Kidney (tissue), 22 donors: ENCODE data around the gene CYP2A7. TPM values are rescaled to one million over a fixed set of nuclear protein-coding genes. Genes with fewer than 3 reads are reported as not detected.
"Not testable (repeated sequence)": the region's sequence is repeated elsewhere in the genome, so short reads cannot be mapped to it uniquely, and the experiment has no call there.

Source experiments
- DNase-seq, 5 donors: peaks; one replicate each; pipeline ENCODE4 v3.0.0-alpha.2; 2013 to 2020
- FAIRE-seq: peaks from 2 replicates; lab custom pipeline; 2012; peaks lifted over from hg19 to GRCh38; lab: Jason Lieb, UNC
- H3K27ac ChIP-seq, 2 donors: one replicate each; pipeline ENCODE4 v1.7.0; 2013; ENCODE audit warnings: low read depth in 2 of 2, low read length in 2 of 2, inconsistent platforms in 1 of 2
- H3K27me3 ChIP-seq: one replicate; pipeline ENCODE4 v1.7.1; 2013; ENCODE audit warnings: low read length, inconsistent platforms; ENCODE audit not compliant: control insufficient read depth, insufficient read depth
- H3K36me3 ChIP-seq, 3 donors: one replicate each; pipeline versions ENCODE4 v1.7.0 to v1.7.1; 2013; ENCODE audit warnings: low read length in 3 of 3, control low read depth in 1 of 3, inconsistent platforms in 1 of 3; ENCODE audit not compliant: insufficient read depth in 3 of 3, control insufficient read depth in 2 of 3
- H3K4me1 ChIP-seq, 3 donors: one replicate each; pipeline versions ENCODE4 v1.7.0 to v1.7.1; 2013; ENCODE audit warnings: low read length in 3 of 3, inconsistent platforms in 1 of 3, low read depth in 1 of 3; ENCODE audit not compliant: control insufficient read depth in 2 of 3, insufficient read depth in 2 of 3
- H3K4me3 ChIP-seq, 3 donors: one replicate each; pipeline versions ENCODE4 v1.7.0 to v1.8.1; 2013; ENCODE audit warnings: low read length in 3 of 3, control low read depth in 1 of 3, inconsistent platforms in 1 of 3
- H3K9ac ChIP-seq, 3 donors: one replicate each; pipeline versions ENCODE4 v1.7.0 to v1.7.1; 2013; ENCODE audit warnings: low read length in 3 of 3, control low read depth in 1 of 3, inconsistent platforms in 1 of 3
- H3K9me3 ChIP-seq, 3 donors: one replicate each; pipeline versions ENCODE4 v1.7.0 to v1.7.1; 2013; ENCODE audit warnings: low read length in 3 of 3, control low read depth in 1 of 3, inconsistent platforms in 1 of 3; ENCODE audit not compliant: control insufficient read depth in 2 of 3, insufficient read depth in 1 of 3
- CTCF ChIP-seq: IDR thresholded peaks from 3 replicates; pipeline ENCODE4 v1.5.1; 2012; ENCODE audit warnings: mild to moderate bottlenecking, moderate library complexity, borderline replicate concordance; ENCODE audit not compliant: insufficient read depth; ENCODE audit errors: extremely low read depth
- intact Hi-C: fragments of 100-400 bp; cut with DNase I; formaldehyde crosslinking; loops from one replicate; pipeline ENCODE4 v1.11.1; 2022
- long read RNA-seq, 10 donors: library from polyadenylated mRNA in 1 of 10; unstranded in 1 of 10; transcript quantifications; one replicate each; pipeline ENCODE4 v2.0.0 and lab custom pipeline, GENCODE V29; 2021 to 2026
- polyA plus RNA-seq: library from polyadenylated mRNA; stranded (reverse); fragments of 350-450 nt; fragmentation: Illumina TruSeq; extraction: RNeasy Lipid Tissue Mini Kit (QIAGEN cat#74804); gene quantifications from one replicate; pipeline ENCODE4 v1.2.3, GENCODE V29; 2014; ENCODE audit warnings: low read depth, low replicate concordance; ENCODE audit not compliant: insufficient read depth
- total RNA-seq: library from RNA; stranded (reverse); fragmentation: NEBNext Ultra II Directional; extraction: Animal tissue kit (Norgen Biotek cat#: 25700); gene quantifications from one replicate; pipeline ENCODE4 v1.2.1, GENCODE V29; 2021
- donor health status: control.
- donor health status: control.
- donor health status: control.
- donor health status: control.
- donor health status: control.
- donor health status: DM: yes; HTN: yes; CAD: no.
- donor health status: Normal renal cell carcinoma (clear cell type).

CYP2A7 gene
- total RNA-seq: not detected
- not detected for polyA plus RNA-seq
- long read RNA-seq, donor 1: 0 reads
- long read RNA-seq, donor 2: 0 reads
- long read RNA-seq, donor 3: 0 reads
- long read RNA-seq, donor 4: 0 reads
- long read RNA-seq, donor 5: 0 reads
- long read RNA-seq, donor 6: 0 reads
- long read RNA-seq, donor 7: 0 reads
- long read RNA-seq, donor 8: 0 reads
- long read RNA-seq, donor 9: 0 reads
- long read RNA-seq, donor 10: 0 reads

- not testable (repeated sequence) for FAIRE-seq, H3K9ac ChIP-seq
These were observed at the start of gene CYP2A7 for GRCh38 chr19:40882062-40882461. Gene CYP2A7 (minus strand): TSS chr19:40882231. CDS start chr19:40882210, 21 bp downstream.

GRCh38 chr19:40930799-40931198 lies 48.8 kb upstream of the CYP2A7 start:
- H3K9me3 ChIP-seq, intact Hi-C loops, H3K4me1 ChIP-seq, FAIRE-seq, DNase-seq, H3K9ac ChIP-seq, H3K4me3 ChIP-seq, H3K36me3 ChIP-seq, H3K27ac ChIP-seq, H3K27me3 ChIP-seq: not testable (repeated sequence)

More at GRCh38 chr19:40882062-40882461, at the start of gene CYP2A7:
- H3K27ac ChIP-seq, H3K9me3 ChIP-seq, DNase-seq, H3K36me3 ChIP-seq, H3K4me3 ChIP-seq, H3K27me3 ChIP-seq, H3K4me1 ChIP-seq, intact Hi-C loops: not testable (repeated sequence)

GRCh38 chr19:40929942-40930341 lies 47.9 kb upstream of the CYP2A7 start:
- H3K36me3 ChIP-seq, intact Hi-C loops, FAIRE-seq, H3K4me1 ChIP-seq, H3K4me3 ChIP-seq, H3K9me3 ChIP-seq, H3K9ac ChIP-seq, DNase-seq, H3K27me3 ChIP-seq, H3K27ac ChIP-seq: not testable (repeated sequence)

- no peaks in the 10 kb centered on the region for H3K4me1 ChIP-seq
- no peaks in the 10 kb centered on the region for H3K27me3 ChIP-seq
- no peak for DNase-seq
- H3K9ac ChIP-seq: no peak overlapping the region
- H3K36me3 ChIP-seq: no peaks in the 10 kb centered on the region
- H3K4me3 ChIP-seq: no peak overlapping the region
- TF ChIP-seq CTCF: no peak
- intact Hi-C loops: no loop called here
- no peak for FAIRE-seq
- H3K27ac ChIP-seq: no peak overlapping the region
- no peaks in the 10 kb centered on the region for H3K9me3 ChIP-seq
These were observed 46.8 kb upstream of the CYP2A7 start for GRCh38 chr19:40928850-40929249.

GRCh38 chr19:40927567-40927966 lies 45.5 kb upstream of the CYP2A7 start:
- no peaks in the 10 kb centered on the region for H3K36me3 ChIP-seq
- no peak overlapping the region for H3K9ac ChIP-seq
- intact Hi-C loops: no loop called here
- no peak overlapping the region for H3K27ac ChIP-seq
- H3K27me3 ChIP-seq: no peaks in the 10 kb centered on the region
- TF ChIP-seq CTCF: no peak
- no peaks in the 10 kb centered on the region for H3K4me1 ChIP-seq
- DNase-seq (no peak), FAIRE-seq (no peak)
- H3K9me3 ChIP-seq: no peaks in the 10 kb centered on the region
- H3K4me3 ChIP-seq: no peak overlapping the region

GRCh38 chr19:40926276-40926675 lies 44.2 kb upstream of the CYP2A7 start:
- DNase-seq, H3K27me3 ChIP-seq, H3K36me3 ChIP-seq, H3K9ac ChIP-seq, H3K4me1 ChIP-seq, H3K9me3 ChIP-seq, H3K4me3 ChIP-seq, FAIRE-seq, H3K27ac ChIP-seq, intact Hi-C loops: not testable (repeated sequence)
